Measurements from ENCODE around the gene FURIN.
"Not testable (repeated sequence)": the region's sequence is repeated elsewhere in the genome, so short reads cannot be mapped to it uniquely, and the experiment has no call there.

Gene FURIN

DNA sequence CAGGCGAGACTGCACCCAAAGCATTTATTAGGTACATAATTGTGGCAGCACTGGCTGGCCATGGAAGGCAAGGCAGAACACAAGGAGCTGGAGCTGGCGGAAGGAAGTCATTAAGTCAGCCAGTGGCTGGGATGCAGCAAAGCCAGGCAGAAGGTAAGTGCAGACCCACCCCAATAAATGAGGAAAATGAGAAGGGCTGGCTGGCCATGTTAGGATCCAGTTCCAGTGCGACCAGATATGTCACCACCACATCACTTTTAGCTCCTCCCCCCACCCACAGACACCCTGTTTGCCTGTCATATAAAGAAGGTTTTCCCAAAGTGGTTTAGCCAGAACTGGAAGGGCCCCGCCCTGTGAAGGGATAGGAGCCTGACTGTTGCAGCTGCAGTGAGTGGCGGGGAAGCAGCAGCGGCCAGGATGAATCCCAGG, at the start of gene FURIN:
FURIN (plus strand) TSS at position 328 of the 429 bp plus-strand sequence. CDS start 7,153 bp downstream, outside the sequence.
- no peak for DNase-seq (ENCODE audit: low spot score)
- TF ChIP-seq, protein P1, sequence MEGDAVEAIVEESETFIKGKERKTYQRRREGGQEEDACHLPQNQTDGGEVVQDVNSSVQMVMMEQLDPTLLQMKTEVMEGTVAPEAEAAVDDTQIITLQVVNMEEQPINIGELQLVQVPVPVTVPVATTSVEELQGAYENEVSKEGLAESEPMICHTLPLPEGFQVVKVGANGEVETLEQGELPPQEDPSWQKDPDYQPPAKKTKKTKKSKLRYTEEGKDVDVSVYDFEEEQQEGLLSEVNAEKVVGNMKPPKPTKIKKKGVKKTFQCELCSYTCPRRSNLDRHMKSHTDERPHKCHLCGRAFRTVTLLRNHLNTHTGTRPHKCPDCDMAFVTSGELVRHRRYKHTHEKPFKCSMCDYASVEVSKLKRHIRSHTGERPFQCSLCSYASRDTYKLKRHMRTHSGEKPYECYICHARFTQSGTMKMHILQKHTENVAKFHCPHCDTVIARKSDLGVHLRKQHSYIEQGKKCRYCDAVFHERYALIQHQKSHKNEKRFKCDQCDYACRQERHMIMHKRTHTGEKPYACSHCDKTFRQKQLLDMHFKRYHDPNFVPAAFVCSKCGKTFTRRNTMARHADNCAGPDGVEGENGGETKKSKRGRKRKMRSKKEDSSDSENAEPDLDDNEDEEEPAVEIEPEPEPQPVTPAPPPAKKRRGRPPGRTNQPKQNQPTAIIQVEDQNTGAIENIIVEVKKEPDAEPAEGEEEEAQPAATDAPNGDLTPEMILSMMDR (IDR thresholded peaks at IDR 0.05; ENCODE audit: extremely low read depth, missing control alignments), result no peak

DNA sequence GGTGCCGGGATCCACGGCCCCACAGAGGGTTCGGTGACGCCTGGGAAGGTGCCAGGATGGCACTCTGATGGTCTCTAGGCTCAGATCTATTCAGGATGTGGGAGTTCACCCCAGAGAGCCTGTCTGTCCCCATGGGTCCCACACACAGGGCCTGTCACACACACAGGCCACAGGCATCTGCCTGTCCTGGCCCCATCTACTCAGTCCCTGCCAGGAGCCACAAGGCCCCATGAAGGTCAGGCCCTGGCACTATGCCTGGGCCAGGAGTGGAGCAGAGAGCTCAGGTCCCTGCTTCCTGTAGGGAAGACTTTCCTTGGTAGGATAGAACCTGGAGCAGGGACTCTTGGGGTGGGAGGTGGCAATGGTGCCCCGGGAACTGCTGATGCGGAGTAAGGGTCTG, 49.0 kb upstream of the FURIN start:
- no peak for DNase-seq (ENCODE audit: low spot score)
- TF ChIP-seq, protein P1 (IDR thresholded peaks at IDR 0.05; ENCODE audit: extremely low read depth, missing control alignments), result no peak

DNA sequence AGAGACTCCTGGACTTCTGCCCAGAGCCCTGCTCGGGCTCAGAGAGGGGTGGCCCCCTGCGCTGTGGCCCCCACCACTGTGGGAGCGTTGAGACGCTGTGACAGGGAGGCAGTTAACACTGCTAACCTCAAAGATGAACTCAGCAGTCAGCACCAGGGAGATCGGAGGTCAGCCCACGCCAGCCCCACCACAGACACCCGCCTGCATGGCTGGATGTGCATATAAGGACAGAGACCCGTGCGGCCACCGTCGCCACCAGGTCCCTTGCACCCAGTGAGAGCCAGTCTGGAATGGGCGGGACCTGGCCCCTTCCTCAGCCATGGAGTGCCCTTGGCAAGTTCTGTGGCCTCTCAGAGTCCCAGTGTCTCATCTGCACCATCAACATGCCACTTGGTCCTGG, 48.5 kb upstream of the FURIN start:
- TF ChIP-seq, protein P1 (IDR thresholded peaks at IDR 0.05; ENCODE audit: extremely low read depth, missing control alignments), result no peak
- DNase-seq (ENCODE audit: low spot score), result no peak

DNA sequence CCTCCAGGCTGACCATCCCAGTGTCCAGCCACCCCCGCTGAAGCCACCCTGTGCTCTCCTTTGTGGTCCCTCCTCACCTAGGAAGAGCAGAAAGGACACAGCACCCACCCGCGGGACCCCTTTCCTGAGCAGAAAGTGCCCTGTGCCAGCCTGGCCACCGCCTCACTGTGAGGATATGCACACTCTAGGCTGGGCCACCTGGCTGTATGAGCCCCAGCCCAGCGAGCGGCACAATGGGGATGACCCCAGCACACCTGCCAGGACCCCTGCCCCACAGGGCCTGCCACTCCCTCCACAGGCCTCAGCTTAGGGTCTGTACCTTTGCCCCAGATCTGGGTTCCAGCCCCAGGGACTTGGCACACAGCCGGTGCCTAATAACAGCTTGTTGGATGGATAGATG, 47.9 kb upstream of the FURIN start:
- DNase-seq (ENCODE audit: low spot score), result no peak
- TF ChIP-seq, protein P1 (IDR thresholded peaks at IDR 0.05; ENCODE audit: extremely low read depth, missing control alignments), result no peak

DNA sequence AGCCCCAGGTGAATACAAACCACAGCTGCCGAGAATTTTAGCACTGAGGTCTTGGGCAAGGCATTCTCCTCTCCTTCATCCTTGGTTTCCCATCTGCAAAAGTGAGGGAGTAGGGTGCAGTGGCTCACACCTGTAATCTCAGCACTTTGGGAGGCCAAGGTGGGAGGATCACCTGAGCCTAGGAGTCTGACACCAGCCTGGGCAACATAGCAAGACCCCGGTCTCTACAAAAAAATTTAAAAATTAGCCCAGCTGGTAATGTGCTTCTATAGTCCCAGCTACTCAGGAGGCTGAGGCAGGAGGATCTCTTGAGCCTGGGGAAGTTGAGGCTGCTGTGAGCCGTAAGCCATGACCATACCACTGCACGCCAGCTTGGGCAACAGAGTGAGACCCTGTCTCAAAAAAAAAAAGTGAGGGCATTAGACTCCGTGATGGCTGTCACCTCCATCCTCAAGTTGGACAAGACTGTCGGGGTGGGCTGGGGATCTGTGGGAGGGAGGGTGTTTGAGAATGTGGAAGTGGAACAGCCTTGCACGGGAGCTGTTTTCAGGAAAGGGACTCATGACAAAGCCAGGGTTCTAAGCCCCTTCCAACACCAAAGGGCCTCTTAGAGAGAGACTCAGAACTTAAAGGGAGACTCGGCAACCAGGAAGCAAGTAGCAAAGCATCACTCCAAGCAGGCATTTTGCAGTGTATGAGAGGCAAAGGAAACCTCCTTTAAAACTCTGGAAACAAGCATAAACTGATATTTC, 46.0 kb upstream of the FURIN start:
- DNase-seq (ENCODE audit: low spot score), result no peak
- TF ChIP-seq, protein P1 (IDR thresholded peaks at IDR 0.05; ENCODE audit: extremely low read depth, missing control alignments), result no peak

DNA sequence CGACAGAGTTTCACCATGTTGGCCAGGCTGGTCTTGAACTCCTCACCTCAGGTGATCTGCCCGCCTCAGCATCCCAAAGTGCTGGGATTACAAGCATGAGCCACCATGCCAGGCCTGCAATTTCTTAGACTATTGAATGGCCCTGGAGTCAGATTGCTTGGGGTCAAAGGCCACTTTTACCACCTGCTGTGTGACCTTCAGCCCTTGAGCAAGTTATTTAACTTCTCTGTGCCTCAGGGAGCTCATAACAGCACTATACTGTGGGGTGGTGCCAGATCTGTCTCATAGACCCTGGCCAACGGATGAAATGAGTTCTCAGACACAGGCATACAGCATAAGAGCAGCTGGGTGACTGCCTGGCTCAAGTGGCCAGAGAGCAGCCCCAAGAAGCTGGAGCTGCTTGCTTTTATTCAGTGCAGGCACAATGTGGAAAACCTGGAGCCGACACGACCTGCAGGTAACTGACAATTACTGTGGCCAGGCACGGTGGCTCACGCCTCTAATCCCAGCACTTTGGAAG, 44.9 kb upstream of the FURIN start:
- no peak for DNase-seq (ENCODE audit: low spot score)
- TF ChIP-seq, protein P1 (IDR thresholded peaks at IDR 0.05; ENCODE audit: extremely low read depth, missing control alignments), result no peak

DNA sequence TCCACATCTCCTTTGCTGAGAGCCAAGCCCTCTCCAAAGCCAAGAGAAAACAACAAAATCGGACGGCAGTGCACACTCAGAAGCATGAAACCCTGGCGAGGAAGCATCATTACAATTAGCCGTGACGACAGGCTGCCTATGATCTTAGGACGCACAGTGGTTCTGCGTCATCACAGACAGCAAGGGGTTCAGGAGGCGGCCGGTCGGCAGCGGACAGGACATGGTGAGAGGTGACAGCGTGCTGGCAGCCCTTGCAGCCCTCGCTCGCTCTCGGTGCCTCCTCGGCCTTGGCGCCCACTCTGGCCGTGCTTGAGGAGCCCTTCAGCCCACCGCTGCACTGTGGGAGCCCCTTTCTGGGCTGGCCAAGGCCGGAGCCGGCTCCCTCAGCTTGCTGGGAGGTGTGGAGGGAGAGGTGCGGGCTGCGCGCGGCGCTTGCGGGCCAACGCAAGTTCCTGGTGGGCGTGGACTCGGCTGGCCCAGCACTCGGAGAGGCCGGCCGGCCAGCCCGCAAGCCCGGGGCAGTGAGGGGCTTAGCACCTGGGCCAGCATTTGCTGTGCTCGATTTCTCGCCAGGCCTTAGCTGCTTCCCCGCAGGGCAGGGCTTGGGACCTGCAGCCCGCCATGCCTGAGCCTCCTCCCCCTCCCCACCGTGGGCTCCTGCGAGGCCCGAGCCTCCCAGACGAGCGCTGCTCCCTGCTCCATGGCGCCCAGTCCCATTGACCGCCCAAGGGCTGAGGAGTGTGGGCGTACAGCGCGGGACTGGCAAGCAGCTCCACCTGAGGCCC, 43.1 kb upstream of the FURIN start:
- DNase-seq (ENCODE audit: low spot score), result not testable (repeated sequence)

DNA sequence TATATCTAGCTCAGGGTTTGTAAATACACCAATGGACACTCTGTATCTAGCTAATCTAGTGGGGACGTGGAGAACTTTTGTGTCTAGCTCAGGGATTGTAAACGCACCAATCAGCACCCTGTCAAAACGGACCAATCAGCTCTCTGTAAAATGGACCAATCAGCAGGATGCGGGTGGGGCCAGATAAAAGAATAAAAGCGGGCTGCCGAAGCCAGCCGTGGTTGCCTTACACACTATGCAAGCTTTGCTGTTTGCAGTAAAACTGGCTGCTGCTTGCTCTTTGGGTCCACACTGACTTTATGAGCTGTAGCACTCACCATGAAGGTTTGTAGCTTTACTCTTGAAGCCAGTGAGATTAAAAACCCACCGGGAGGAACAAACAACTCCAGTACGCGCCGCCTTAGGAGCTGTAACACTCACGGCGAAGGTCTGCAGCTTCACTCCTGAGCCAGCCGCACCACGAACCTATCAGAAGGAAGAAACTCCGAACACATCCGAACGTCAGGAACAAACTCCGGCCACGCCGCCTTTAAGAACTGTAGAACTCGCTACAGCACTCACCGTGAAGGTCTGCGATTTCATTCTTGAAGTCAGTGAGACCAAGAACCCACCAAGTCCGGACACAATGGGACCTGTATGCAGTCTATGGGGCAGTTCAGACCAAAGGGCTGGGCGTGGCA, 42.0 kb upstream of the FURIN start:
- DNase-seq (ENCODE audit: low spot score), result not testable (repeated sequence)

All from GM20000 (cell line).